ENCODE data around the gene DXO. TPM values are rescaled to one million over a fixed set of nuclear protein-coding genes. Genes with fewer than 3 reads are reported as not detected.
A peak's percentile ranks its signal among the peaks of the same experiment; 100 is the strongest.

The DXO gene
- total and polyA plus RNA-seq, 2 of the 13 experiments (the other 11 are each of a cell fraction or from before 2014, with no cell fraction given): 18.6 to 26.2 TPM

- TF ChIP-seq, protein P1, sequence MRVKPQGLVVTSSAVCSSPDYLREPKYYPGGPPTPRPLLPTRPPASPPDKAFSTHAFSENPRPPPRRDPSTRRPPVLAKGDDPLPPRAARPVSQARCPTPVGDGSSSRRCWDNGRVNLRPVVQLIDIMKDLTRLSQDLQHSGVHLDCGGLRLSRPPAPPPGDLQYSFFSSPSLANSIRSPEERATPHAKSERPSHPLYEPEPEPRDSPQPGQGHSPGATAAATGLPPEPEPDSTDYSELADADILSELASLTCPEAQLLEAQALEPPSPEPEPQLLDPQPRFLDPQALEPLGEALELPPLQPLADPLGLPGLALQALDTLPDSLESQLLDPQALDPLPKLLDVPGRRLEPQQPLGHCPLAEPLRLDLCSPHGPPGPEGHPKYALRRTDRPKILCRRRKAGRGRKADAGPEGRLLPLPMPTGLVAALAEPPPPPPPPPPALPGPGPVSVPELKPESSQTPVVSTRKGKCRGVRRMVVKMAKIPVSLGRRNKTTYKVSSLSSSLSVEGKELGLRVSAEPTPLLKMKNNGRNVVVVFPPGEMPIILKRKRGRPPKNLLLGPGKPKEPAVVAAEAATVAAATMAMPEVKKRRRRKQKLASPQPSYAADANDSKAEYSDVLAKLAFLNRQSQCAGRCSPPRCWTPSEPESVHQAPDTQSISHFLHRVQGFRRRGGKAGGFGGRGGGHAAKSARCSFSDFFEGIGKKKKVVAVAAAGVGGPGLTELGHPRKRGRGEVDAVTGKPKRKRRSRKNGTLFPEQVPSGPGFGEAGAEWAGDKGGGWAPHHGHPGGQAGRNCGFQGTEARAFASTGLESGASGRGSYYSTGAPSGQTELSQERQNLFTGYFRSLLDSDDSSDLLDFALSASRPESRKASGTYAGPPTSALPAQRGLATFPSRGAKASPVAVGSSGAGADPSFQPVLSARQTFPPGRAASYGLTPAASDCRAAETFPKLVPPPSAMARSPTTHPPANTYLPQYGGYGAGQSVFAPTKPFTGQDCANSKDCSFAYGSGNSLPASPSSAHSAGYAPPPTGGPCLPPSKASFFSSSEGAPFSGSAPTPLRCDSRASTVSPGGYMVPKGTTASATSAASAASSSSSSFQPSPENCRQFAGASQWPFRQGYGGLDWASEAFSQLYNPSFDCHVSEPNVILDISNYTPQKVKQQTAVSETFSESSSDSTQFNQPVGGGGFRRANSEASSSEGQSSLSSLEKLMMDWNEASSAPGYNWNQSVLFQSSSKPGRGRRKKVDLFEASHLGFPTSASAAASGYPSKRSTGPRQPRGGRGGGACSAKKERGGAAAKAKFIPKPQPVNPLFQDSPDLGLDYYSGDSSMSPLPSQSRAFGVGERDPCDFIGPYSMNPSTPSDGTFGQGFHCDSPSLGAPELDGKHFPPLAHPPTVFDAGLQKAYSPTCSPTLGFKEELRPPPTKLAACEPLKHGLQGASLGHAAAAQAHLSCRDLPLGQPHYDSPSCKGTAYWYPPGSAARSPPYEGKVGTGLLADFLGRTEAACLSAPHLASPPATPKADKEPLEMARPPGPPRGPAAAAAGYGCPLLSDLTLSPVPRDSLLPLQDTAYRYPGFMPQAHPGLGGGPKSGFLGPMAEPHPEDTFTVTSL (CRISPR knock-in tag; IDR thresholded peaks at IDR 0.05; ENCODE audit: borderline replicate concordance): peak; percentile 50; the same call in 1 of the 2 replicates
- no peak for TF ChIP-seq MIER3 (CRISPR knock-in tag; IDR thresholded peaks at IDR 0.05; ENCODE audit: borderline replicate concordance)
- TF ChIP-seq PAXIP1 (CRISPR knock-in tag; conservative IDR thresholded peaks at IDR 0.05): peak; percentile 57
- peak; percentile 40; the same call in 1 of the 2 replicates for TF ChIP-seq HNF4G (IDR thresholded peaks at IDR 0.05; ENCODE audit: borderline replicate concordance, low read depth, low read length)
- peak; percentile 67 for TF ChIP-seq HNF4G (CRISPR knock-in tag; IDR thresholded peaks at IDR 0.05; ENCODE audit: borderline replicate concordance, low read depth)
- TF ChIP-seq HOXD1 (CRISPR knock-in tag; IDR thresholded peaks at IDR 0.05): no peak
- TF ChIP-seq CREB1 (IDR thresholded peaks at IDR 0.05): peak; percentile 29; the same call in 1 of the 2 replicates
- TF ChIP-seq CREB1 (CRISPR knock-in tag; IDR thresholded peaks at IDR 0.05): no peak
- 0 out of 2 replicates have a peak, but pooled peaks have one; percentile 12 for TF ChIP-seq ELF3 (CRISPR knock-in tag; IDR thresholded peaks at IDR 0.05)
- peak; percentile 26 for TF ChIP-seq SKI (IDR thresholded peaks at IDR 0.05; ENCODE audit: partially characterized antibody)
- no peak for TF ChIP-seq STAT5B (CRISPR knock-in tag; IDR thresholded peaks at IDR 0.05)
- TF ChIP-seq BCL6 (CRISPR knock-in tag; IDR thresholded peaks at IDR 0.05): peak; percentile 87
- no peak for TF ChIP-seq ZNF224 (CRISPR knock-in tag; IDR thresholded peaks at IDR 0.05)
- TF ChIP-seq CCAR2 (optimal IDR thresholded peaks at IDR 0.05; ENCODE audit: low read depth, low read length): peak; percentile 63
- TF ChIP-seq NCOR1 (IDR thresholded peaks at IDR 0.05; ENCODE audit: borderline replicate concordance, low read length): peak; percentile 60; the same call in 1 of the 2 replicates
- no peak for TF ChIP-seq MXD1 (CRISPR knock-in tag; IDR thresholded peaks at IDR 0.05)
- no peak for TF ChIP-seq ZNF597 (CRISPR knock-in tag; IDR thresholded peaks at IDR 0.05)
- TF ChIP-seq SMC3 (IDR thresholded peaks at IDR 0.05; ENCODE audit: low read length): peak; percentile 22; the same call in 1 of the 2 replicates
Measured at GRCh38 chr6:31940256-31940664, 31.7 kb downstream of the DXO start (continued).

Data from HepG2 (cell line).